Glutamatergic neuron (in vitro differentiated cells): Measurements from ENCODE around the gene SUN5. TPM values are rescaled to one million over a fixed set of nuclear protein-coding genes. Genes with fewer than 3 reads are reported as not detected.

Experiments used
- DNase-seq: peaks from one replicate; pipeline ENCODE4 v3.0.0; 2022
- H3K27ac Mint-ChIP-seq: one replicate; pipeline ENCODE4 v1.8.0; 2020; ENCODE audit warnings: mild to moderate bottlenecking, mixed read lengths, inconsistent platforms; ENCODE audit not compliant: unreplicated experiment
- H3K27me3 Mint-ChIP-seq: one replicate; pipeline ENCODE4 v1.8.0; 2020; ENCODE audit warnings: mild to moderate bottlenecking, moderate library complexity, mixed read lengths, inconsistent platforms; ENCODE audit not compliant: unreplicated experiment
- H3K36me3 Mint-ChIP-seq: one replicate; pipeline ENCODE4 v1.8.0; 2020; ENCODE audit warnings: mild to moderate bottlenecking, mixed read lengths, inconsistent platforms; ENCODE audit not compliant: unreplicated experiment
- H3K4me1 Mint-ChIP-seq: one replicate; pipeline ENCODE4 v1.8.0; 2020; ENCODE audit warnings: mild to moderate bottlenecking, low read depth, mixed read lengths, inconsistent platforms; ENCODE audit not compliant: unreplicated experiment
- H3K4me3 Mint-ChIP-seq: one replicate; pipeline ENCODE4 v1.8.0; 2020; ENCODE audit warnings: mild to moderate bottlenecking, mixed read lengths, inconsistent platforms; ENCODE audit not compliant: unreplicated experiment
- H3K9me3 Mint-ChIP-seq: one replicate; pipeline ENCODE4 v1.8.0; 2020; ENCODE audit warnings: mild to moderate bottlenecking, moderate library complexity, mixed read lengths, inconsistent platforms; ENCODE audit not compliant: unreplicated experiment
- total RNA-seq: library from RNA; stranded (reverse); fragmentation: NEBNext Ultra II Directional; extraction: Animal tissue kit (Norgen Biotek cat#: 25700); gene quantifications from one replicate; pipeline ENCODE4 v1.2.1, GENCODE V29; 2021; ENCODE audit not compliant: unreplicated experiment
- TF ChIP-seq, protein P1 (sequence below): fragments of 200-600 bp; sonication (generic); IDR thresholded peaks from one replicate; pipeline ENCODE4 v1.5.0; 2021; ENCODE audit not compliant: partially characterized antibody, unreplicated experiment

The SUN5 gene
- total RNA-seq, 1 donor from 2014 or later, result not detected

GRCh38 chr20:32987044-32987825 is 17.0 kb downstream of the SUN5 start:
- Mint-ChIP-seq H3K27me3 (no peaks in the 10 kb centered on the region), H3K27ac (no peak overlapping the region), H3K4me3 (no peak overlapping the region), H3K9me3 (peaks cover 2% of the 10 kb centered on the region), H3K36me3 (no peaks in the 10 kb centered on the region), H3K4me1 (peaks cover 5% of the 10 kb centered on the region)
- DNase-seq, result no peak
- TF ChIP-seq, protein P1, sequence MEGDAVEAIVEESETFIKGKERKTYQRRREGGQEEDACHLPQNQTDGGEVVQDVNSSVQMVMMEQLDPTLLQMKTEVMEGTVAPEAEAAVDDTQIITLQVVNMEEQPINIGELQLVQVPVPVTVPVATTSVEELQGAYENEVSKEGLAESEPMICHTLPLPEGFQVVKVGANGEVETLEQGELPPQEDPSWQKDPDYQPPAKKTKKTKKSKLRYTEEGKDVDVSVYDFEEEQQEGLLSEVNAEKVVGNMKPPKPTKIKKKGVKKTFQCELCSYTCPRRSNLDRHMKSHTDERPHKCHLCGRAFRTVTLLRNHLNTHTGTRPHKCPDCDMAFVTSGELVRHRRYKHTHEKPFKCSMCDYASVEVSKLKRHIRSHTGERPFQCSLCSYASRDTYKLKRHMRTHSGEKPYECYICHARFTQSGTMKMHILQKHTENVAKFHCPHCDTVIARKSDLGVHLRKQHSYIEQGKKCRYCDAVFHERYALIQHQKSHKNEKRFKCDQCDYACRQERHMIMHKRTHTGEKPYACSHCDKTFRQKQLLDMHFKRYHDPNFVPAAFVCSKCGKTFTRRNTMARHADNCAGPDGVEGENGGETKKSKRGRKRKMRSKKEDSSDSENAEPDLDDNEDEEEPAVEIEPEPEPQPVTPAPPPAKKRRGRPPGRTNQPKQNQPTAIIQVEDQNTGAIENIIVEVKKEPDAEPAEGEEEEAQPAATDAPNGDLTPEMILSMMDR, result no peak

DNA sequence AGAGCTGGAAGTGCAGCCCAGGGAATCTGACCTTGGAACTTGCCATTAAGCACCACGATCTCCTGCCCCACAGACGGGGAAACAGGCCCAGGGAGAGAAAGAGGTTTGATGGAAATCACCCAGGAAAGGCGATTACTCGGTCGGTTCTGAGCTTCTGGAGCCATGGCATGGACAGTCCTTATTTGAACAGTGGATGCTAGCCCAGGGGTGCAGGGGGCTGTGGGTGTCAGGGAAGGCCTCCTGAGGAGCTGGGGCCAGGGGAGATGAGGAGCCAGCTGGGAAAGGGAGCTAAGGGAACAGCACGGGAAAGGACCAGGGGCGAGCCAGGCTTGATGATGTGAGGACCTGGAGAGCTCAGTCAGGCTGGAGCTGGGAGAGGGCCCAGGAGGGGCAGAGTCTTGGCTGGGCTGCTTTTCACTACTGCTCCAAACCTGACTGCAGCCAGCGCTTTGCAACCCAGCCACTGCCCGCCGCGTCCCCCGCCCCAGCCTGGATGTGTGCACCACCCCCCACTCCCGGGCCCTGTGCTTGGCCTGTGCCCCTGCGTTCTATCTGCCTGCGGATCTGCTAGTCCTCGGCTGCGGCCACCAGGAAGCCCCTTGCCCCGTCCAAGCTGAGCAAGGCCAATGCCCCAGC is 17.8 kb downstream of the SUN5 start:
- H3K27me3 Mint-ChIP-seq, result no peaks in the 10 kb centered on the region
- no peak for DNase-seq
- no peak overlapping the region for H3K4me3 Mint-ChIP-seq
- H3K36me3 Mint-ChIP-seq, result no peaks in the 10 kb centered on the region
- peaks cover 5% of the 10 kb centered on the region for H3K4me1 Mint-ChIP-seq
- H3K27ac Mint-ChIP-seq, result no peak overlapping the region
- TF ChIP-seq, protein P1, result no peak
- peaks cover 2% of the 10 kb centered on the region for H3K9me3 Mint-ChIP-seq

- TF ChIP-seq, protein P1, result no peak
- Mint-ChIP-seq H3K27ac (no peak overlapping the region), H3K9me3 (peaks cover 2% of the 10 kb centered on the region), H3K4me3 (no peak overlapping the region), H3K4me1 (peaks cover 6% of the 10 kb centered on the region), H3K36me3 (no peaks in the 10 kb centered on the region), H3K27me3 (no peaks in the 10 kb centered on the region)
- no peak for DNase-seq
Observed at GRCh38 chr20:32985596-32985995, 18.6 kb downstream of the SUN5 start.

DNA sequence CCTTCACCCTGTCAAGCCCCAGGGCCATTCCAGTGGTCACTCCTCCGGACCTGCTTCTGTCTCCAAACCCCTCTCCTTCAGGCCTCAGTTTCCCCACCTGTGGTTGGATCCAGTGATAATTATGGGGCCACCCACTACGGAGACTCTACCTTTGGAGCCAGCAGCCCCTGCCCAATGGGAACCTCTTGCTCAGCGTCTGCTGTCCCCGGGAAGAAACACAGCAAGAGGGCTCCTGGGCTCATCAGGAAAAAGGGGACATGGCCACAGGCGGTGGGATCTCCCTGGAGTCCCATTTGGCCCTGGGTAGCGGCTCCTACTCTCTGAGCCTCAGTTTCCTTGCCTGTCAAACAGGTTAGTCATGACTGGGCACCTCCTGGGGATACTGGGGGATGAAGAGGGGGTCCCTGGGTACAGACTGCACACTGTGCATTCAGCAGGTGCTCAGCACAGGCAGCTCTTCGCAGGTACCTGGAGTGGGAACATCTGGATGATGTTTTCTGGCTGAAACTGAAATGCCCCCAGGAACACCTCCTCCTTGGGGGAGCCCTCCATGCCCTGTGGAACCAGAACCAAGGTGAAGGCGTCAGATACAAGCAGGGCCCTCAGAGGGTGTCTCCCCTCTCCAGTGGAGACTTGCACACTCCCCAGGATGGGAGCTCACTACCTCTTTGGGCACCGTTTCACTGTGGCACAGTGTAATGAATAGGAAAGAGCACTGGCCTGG is 19.4 kb downstream of the SUN5 start:
- H3K27me3 Mint-ChIP-seq, result no peaks in the 10 kb centered on the region
- no peak for DNase-seq
- H3K4me1 Mint-ChIP-seq, result peaks cover 6% of the 10 kb centered on the region
- TF ChIP-seq, protein P1, result no peak
- H3K27ac Mint-ChIP-seq, result no peak overlapping the region
- H3K36me3 Mint-ChIP-seq, result no peaks in the 10 kb centered on the region
- H3K9me3 Mint-ChIP-seq, result peaks cover 2% of the 10 kb centered on the region
- no peak overlapping the region for H3K4me3 Mint-ChIP-seq
